ENCODE measurements around the gene RASA4B. TPM values are rescaled to one million over a fixed set of nuclear protein-coding genes. Genes with fewer than 3 reads are reported as not detected.
"Not testable (repeated sequence)": the region's sequence is repeated elsewhere in the genome, so short reads cannot be mapped to it uniquely, and the experiment has no call there.

RASA4B gene
- total RNA-seq = 1 to 10 TPM; 8.7 to 9.6 TPM

DNA sequence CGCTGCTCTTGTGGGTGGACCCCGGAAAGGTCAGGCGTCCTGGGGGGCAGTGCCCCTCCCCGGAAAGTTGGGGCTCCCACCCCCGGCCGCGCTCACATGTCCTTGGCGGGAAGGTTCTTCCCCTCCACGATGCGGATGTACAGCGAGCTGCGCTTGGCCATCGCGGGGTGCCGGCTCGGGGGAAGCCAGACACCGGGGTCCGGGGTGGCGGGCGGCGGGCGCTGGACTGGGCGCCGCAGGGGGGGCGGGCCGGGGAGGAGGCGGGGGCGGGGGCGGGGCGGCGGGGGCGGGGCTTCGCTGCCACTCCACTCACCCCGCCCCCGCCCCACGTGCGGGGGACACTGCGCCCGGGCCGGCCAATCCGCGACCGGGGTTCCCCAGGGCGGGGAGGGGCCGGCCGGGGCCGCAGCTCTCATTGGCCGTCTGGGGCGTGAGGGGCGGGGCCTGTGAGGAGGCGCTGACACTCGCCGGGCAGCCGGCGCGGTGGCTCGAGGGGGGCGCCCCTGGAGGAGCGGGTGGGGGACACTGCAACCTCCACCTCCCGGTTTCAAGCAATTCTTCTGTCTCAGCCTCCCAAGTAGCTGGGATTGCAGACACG lies at the start of gene RASA4B:
TSS of gene RASA4B (minus strand) at position 228 of the 598 bp plus-strand sequence. CDS start at position 161, 67 bp downstream.
- H3K4me3 Mint-ChIP-seq; H3K27ac Mint-ChIP-seq; H3K4me1 Mint-ChIP-seq; H3K27me3 Mint-ChIP-seq; POLR2A ChIA-PET; H3K36me3 Mint-ChIP-seq (ENCODE audit: low read depth); CTCF ChIA-PET; H3K9me3 Mint-ChIP-seq: not testable (repeated sequence)
- DNase-seq = peak; percentile 18

DNA sequence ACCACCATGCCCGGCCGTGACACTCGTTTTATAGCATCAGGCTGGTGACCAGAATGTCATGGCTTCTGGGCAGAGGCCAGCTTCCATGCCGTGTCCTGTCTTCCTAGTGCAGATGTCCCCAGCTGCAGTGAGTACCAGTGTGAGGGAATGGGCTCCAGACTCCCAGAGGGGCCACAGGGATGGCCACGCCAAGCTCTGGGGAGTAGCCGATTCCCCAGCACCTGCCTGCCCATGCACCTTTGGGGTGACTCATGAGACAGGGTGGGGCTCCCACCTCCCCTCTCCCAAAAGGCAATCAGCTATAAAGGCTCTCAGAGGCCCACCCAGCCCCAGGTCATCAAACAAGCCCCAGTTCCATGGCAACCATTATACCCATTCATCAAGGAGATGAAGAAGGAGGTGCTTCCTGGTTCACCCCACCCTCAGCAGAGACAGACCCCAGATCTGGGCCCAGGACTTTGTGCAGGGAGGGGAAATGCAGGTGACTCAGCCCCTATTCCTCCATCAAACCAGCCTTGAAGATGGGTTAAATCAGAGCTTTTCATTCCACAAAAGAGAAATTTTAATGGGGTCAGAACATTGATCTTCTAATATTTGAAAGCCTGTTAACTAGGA lies 33.3 kb upstream of the RASA4B start, which contains the start of gene SPDYE2:
TSS of gene SPDYE2 (plus strand) at position 419 of the 615 bp plus-strand sequence. CDS start 2,030 bp downstream, outside the sequence.
- POLR2A ChIA-PET = not testable (repeated sequence)

DNA sequence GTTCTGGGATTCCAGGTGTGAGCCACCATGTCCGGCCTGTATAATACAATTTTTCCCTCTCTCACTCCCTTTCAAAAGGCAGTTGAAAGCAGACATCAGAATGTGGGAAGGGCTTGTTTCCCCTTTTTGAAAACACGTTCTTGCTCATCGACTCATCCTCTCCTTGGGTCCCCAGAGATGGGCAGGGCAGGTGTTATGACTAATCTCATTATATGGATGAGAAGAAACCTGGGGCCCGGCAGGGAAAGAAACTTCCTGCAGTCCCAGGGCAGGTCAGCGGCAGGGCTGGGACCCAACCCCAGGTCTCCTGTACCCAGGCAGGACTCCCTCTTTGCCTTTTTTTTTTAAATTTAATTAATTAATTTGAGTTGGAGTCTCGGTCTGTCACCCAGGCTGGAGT lies 28.8 kb upstream of the RASA4B start:
- H3K27me3 Mint-ChIP-seq; POLR2A ChIA-PET; H3K36me3 Mint-ChIP-seq (ENCODE audit: low read depth); H3K4me1 Mint-ChIP-seq; H3K4me3 Mint-ChIP-seq; H3K27ac Mint-ChIP-seq; DNase-seq; CTCF ChIA-PET; H3K9me3 Mint-ChIP-seq: not testable (repeated sequence)

More for the DNA sequence above, 33.3 kb upstream of the RASA4B start, which contains the start of gene SPDYE2:
- H3K27me3 Mint-ChIP-seq; H3K9me3 Mint-ChIP-seq; CTCF ChIA-PET; H3K4me1 Mint-ChIP-seq; H3K4me3 Mint-ChIP-seq; DNase-seq; H3K36me3 Mint-ChIP-seq (ENCODE audit: low read depth); H3K27ac Mint-ChIP-seq: not testable (repeated sequence)

DNA sequence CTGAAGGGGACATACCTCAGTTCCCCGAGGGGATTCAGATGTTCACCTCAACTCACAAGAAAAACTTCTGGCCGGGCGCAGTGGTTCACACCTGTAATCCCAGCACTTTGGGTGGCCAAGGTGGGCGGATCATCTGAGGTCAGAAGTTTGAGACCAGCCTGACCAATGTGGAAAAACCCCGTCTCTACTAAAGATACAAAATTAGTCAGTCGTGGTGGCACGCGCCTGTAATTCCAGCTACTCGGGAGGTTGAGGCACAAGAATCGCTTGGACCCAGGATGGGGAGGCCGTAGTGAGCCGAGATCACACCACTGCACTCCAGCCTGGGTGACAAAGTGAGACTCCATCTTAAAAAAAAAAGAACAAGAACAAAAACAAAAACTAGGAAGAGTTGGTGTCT lies 27.7 kb upstream of the RASA4B start:
- H3K27ac Mint-ChIP-seq; H3K36me3 Mint-ChIP-seq (ENCODE audit: low read depth); H3K4me3 Mint-ChIP-seq; H3K9me3 Mint-ChIP-seq; POLR2A ChIA-PET; H3K4me1 Mint-ChIP-seq; DNase-seq; H3K27me3 Mint-ChIP-seq; CTCF ChIA-PET: not testable (repeated sequence)

DNA sequence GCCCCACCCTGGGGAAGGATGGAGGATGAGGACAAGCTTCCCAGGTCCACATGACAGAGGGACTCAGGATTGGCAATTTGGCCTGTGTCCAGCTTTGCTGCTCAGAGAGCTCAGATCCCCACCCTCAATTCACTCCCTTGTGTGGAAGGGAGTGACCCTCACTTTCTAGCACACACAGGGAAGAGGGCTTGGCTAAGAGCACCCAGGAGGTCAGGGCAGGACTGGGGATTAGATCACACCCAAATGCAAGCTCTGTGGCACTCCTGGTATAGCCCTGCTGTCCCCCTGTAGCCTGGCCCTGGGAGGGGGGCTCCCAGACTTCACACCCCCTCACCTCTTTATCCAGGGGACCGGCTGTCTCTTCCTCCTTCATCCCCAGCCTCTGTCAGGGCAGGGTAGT lies 26.8 kb upstream of the RASA4B start:
- H3K9me3 Mint-ChIP-seq; H3K36me3 Mint-ChIP-seq (ENCODE audit: low read depth); H3K4me3 Mint-ChIP-seq; DNase-seq; CTCF ChIA-PET; H3K27me3 Mint-ChIP-seq; H3K4me1 Mint-ChIP-seq; H3K27ac Mint-ChIP-seq; POLR2A ChIA-PET: not testable (repeated sequence)

DNA sequence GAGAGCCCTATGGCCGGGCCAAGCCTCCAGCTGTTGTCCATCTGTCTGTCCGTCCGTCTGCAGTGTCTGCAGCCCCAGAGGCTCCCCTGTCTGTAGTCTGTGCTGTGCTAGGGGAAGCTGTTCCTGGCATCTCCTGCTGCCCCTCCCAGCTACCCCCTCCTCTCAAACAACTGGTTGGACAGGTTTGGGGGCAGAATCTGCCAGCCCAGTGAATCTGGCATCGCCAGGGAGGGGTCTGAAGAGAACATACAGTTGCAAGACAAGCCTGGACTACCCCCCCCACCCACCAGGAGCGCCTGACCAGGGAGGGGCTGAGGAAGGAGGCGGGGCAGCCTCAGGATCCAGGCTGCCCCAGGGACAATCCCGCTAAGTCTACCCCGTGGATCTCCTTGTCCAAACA lies 26.0 kb upstream of the RASA4B start, which contains the start of gene UPK3BL2:
TSS of gene UPK3BL2 (minus strand) at position 101 of the 400 bp plus-strand sequence. CDS start at position 41, 60 bp downstream.
- H3K4me3 Mint-ChIP-seq; H3K27me3 Mint-ChIP-seq; H3K27ac Mint-ChIP-seq; POLR2A ChIA-PET; CTCF ChIA-PET; H3K36me3 Mint-ChIP-seq (ENCODE audit: low read depth); DNase-seq; H3K4me1 Mint-ChIP-seq; H3K9me3 Mint-ChIP-seq: not testable (repeated sequence)

DNA sequence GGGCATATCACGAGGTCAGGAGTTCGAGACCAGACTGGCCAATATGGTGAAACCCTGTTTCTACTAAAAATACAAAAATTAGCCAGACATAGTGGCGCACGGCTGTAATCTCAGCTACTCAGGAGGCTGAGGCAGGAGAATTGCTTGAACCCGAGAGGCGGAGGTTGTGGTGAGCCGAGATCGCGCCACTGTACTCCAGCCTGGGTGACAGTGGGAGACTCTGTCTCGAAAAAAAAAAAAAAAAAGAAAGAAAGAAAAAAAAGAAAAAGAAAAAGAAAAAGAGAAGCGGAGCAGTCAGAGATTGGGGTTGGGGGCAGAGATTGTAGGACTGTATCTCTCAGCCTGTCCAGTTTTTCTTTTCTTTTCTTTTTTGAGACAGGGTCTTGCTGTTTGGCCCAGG lies 25.2 kb upstream of the RASA4B start:
- H3K36me3 Mint-ChIP-seq (ENCODE audit: low read depth); H3K4me3 Mint-ChIP-seq; H3K9me3 Mint-ChIP-seq; H3K27ac Mint-ChIP-seq; H3K27me3 Mint-ChIP-seq; DNase-seq; POLR2A ChIA-PET; H3K4me1 Mint-ChIP-seq; CTCF ChIA-PET: not testable (repeated sequence)

DNA sequence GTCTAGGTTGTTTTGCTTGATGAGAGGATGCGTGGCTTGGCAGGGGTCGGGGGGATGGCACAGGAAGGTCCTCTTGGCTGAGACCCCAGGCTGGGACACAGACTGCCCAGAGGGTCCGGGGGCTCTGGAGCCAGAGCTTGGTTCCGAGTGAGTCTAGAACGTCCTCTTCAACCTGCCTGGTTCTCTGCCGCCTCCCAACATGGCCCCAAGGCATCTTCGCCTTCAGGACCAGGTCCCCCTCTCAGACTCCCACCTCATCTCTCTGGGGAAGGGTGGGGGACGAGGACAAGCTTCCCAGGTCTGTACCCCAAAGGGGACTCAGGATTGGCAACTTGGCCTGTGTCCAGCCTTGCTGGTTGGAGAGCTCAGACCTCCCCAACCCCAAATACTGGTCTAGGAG lies 24.5 kb upstream of the RASA4B start:
- H3K27ac Mint-ChIP-seq; H3K4me1 Mint-ChIP-seq; H3K4me3 Mint-ChIP-seq; POLR2A ChIA-PET; H3K36me3 Mint-ChIP-seq (ENCODE audit: low read depth); DNase-seq; H3K27me3 Mint-ChIP-seq; CTCF ChIA-PET; H3K9me3 Mint-ChIP-seq: not testable (repeated sequence)

DNA sequence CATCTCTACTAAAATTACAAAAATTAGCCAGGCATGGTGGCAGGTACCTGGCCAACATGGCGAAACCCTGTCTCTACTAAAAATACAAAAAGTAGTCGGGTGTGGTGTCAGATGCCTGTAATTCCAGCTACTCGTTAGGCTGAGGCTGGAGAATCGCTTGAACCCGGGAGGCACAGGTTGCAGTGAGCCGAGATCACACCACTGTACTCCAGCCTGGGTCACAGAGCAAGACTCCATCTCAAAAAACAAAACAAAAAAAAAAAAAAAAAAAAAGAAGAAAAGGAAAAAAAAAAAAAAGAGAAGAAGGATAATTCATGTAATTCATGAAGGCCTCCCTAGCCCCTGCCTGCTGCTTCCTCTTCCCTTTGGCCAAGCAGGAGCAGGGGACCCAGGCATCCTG lies 23.0 kb upstream of the RASA4B start:
- CTCF ChIA-PET; H3K27ac Mint-ChIP-seq; H3K36me3 Mint-ChIP-seq (ENCODE audit: low read depth); DNase-seq; H3K27me3 Mint-ChIP-seq; POLR2A ChIA-PET; H3K4me1 Mint-ChIP-seq; H3K9me3 Mint-ChIP-seq; H3K4me3 Mint-ChIP-seq: not testable (repeated sequence)

DNA sequence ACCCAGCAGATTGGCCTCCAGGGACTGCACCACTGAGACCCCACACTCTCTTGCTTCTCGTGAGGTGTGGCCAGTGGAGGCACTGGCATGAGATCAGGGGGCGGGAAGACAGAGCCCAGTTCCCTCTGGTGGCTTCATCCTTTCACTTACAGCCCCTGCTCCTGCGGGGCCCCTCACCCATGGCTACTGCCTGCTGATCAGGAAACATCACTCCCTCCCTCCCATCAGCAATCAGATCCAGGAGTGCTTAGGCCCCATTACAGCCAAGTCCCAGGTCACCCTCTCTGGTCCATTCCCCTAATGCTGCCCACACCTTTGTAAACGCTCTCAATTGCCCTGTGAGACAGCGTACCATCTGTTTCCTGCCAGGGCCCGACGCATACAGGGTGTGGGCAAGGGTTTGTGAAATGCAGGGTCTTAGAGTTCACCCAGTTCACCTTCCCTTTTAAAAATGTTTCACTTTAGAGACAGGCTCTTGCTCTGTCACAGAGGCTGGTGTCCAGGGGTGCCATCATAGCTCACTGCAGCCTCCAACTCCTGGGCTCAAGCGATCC lies 17.6 kb upstream of the RASA4B start:
- H3K9me3 Mint-ChIP-seq, CTCF ChIA-PET: not testable (repeated sequence)

DNA sequence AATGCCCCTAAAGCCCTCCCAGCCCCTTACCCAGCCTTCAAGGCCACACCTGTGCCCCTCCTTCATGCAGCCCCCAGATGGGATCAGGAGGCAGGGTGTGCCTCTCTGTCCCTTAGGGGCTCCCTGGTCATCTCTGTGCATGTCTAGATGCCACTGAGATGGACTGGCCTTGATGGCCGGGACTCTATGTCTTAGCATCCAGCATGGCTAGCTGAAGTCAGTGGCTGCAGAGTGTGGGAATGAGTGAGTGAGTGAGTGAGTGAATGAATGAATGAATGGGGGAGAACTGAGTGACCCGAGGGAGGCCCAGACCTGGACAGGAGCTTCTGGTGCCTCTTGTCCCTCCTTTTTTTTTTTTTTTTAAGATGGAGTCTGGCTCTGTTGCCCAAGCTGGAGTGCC lies 14.6 kb upstream of the RASA4B start:
- H3K4me1 Mint-ChIP-seq; CTCF ChIA-PET; H3K27me3 Mint-ChIP-seq; H3K27ac Mint-ChIP-seq; H3K9me3 Mint-ChIP-seq; H3K4me3 Mint-ChIP-seq; H3K36me3 Mint-ChIP-seq (ENCODE audit: low read depth); POLR2A ChIA-PET; DNase-seq: not testable (repeated sequence)

More for the DNA sequence above, 17.6 kb upstream of the RASA4B start:
- H3K36me3 Mint-ChIP-seq (ENCODE audit: low read depth); H3K4me1 Mint-ChIP-seq; H3K4me3 Mint-ChIP-seq; H3K27ac Mint-ChIP-seq; POLR2A ChIA-PET; H3K27me3 Mint-ChIP-seq; DNase-seq: not testable (repeated sequence)

DNA sequence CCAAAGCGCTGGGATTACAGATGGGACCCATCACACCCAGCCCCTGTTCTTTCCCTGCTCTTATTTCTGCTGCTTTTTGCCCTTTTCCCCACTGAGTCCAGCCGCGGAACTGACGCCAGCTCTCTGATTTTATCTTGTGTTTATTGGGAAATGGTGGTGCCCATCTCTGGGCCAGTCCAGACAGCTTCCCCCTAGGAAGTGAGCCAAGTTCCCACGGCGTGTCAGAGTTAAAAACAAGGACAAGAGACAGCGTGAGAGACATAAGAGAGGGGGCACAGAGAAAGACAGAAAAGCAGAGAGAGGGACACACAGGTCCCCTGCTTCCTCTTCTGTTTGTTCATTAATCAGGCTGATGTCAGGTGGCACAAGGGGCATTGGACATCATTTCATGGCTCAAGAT lies 14.0 kb upstream of the RASA4B start:
- H3K27ac Mint-ChIP-seq; H3K36me3 Mint-ChIP-seq (ENCODE audit: low read depth): not testable (repeated sequence)

DNA sequence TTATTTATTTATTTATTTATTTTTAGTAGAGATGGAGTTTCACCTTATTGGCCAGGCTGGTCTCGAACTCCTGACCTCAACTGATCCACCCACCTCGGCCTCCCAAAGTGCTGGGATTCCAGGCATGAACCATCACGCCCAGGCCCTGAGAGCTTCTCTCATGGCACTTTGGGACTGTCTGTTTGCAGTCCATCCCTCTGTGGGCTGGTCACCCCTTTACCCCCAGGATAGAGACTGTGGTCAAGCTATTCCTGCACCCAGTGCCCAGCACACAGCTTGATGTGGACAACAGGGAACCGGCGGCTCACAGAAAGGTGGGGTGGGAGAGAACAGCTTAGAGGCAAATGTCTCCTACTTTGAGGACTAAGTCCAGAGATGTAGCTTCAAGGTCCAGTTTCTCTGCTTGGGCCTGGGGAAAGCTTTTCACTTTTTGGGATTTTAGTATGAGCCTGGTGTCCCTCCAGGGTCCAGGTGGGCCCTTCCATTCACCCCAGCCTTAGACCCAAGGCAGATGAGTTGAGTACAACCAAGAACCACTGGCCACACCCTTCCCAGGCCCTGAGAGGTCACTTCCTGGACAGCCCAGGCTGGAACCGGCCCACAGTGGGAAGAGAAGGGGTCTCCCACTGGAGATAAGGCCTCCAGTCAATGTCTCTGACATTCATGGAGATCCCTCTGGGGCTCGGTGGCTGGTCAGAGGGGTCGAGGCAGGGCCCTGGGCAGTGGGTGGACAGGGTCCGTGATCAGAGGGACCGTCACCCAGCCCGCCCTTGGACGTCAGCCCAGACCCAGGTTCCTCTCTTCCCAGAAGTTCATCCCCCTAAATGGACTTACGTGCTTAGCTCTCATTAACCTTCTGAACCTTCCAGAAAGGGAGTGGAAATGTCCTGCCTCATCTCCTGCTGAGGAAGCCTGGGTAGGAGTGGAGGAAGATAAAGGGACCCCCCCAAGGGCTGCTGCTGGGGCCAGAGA lies 10.5 kb upstream of the RASA4B start:
- POLR2A ChIA-PET = not testable (repeated sequence)

More for the DNA sequence above, 14.0 kb upstream of the RASA4B start:
- H3K9me3 Mint-ChIP-seq, H3K4me3 Mint-ChIP-seq, H3K4me1 Mint-ChIP-seq, DNase-seq, POLR2A ChIA-PET, H3K27me3 Mint-ChIP-seq, CTCF ChIA-PET: not testable (repeated sequence)

More for the DNA sequence above, 10.5 kb upstream of the RASA4B start:
- DNase-seq; H3K4me3 Mint-ChIP-seq; H3K4me1 Mint-ChIP-seq; H3K27me3 Mint-ChIP-seq; H3K36me3 Mint-ChIP-seq (ENCODE audit: low read depth); H3K9me3 Mint-ChIP-seq; CTCF ChIA-PET; H3K27ac Mint-ChIP-seq: not testable (repeated sequence)
